Caco-2 (cell line): ENCODE results near the gene ZNF133. TPM values are rescaled to one million over a fixed set of nuclear protein-coding genes. Genes with fewer than 3 reads are reported as not detected.
A peak's percentile ranks its signal among the peaks of the same experiment; 100 is the strongest.

ENCODE experiments used
- BruUV-seq: library from RNA; stranded (reverse); fragments of 400-500 nt; replicated peaks from 2 replicates; lab custom pipeline; 2021; lab: Mats Ljungman, UMichigan
- CTCF ChIA-PET: fragments of 300-600 bp; sonication (Branson Sonifier 250); formaldehyde crosslinking; loops from one replicate; lab custom pipeline; 2022; ENCODE audit warnings: antibody characterized with exemption; lab: Charles Lee
- POLR2A ChIA-PET: fragments of 300-600 bp; sonication (Branson Sonifier 250); formaldehyde crosslinking; loops from one replicate; lab custom pipeline; 2022; ENCODE audit warnings: antibody characterized with exemption; lab: Charles Lee
- DNase-seq, 2 experiments: peaks; one replicate each; pipeline versions ENCODE4 v3.0.0 to v3.0.0-alpha.2; 2020 to 2022
- H3K27me3 ChIP-seq: replicated peaks from 2 replicates; pipeline ENCODE4 v1.6.0; 2011; ENCODE audit warnings: low read length; ENCODE audit not compliant: control insufficient read depth, insufficient read depth
- H3K36me3 ChIP-seq: 2 replicates; pipeline ENCODE4 v1.5.1; 2011; ENCODE audit warnings: low read length; ENCODE audit not compliant: control insufficient read depth, insufficient read depth
- H3K4me1 ChIP-seq: fragments of 250-450 bp; sonication (Bioruptor Pico); 2 replicates; pipeline ENCODE4 v1.5.1; 2020; ENCODE audit warnings: mild to moderate bottlenecking
- H3K4me3 ChIP-seq: 2 replicates; pipeline ENCODE4 v1.5.1; 2011; ENCODE audit warnings: low read depth, mild to moderate bottlenecking, control low read depth, low read length
- H3K9me3 ChIP-seq: fragments of 250-450 bp; sonication (Bioruptor Pico); 2 replicates; pipeline ENCODE4 v1.5.1; 2020; ENCODE audit warnings: mild to moderate bottlenecking, moderate library complexity
- H3K27ac Mint-ChIP-seq: one replicate; pipeline ENCODE4 v1.8.0; 2022; ENCODE audit warnings: mixed read lengths; ENCODE audit not compliant: unreplicated experiment
- H3K27me3 Mint-ChIP-seq: one replicate; pipeline ENCODE4 v1.8.0; 2022; ENCODE audit warnings: mixed read lengths; ENCODE audit not compliant: insufficient read depth, unreplicated experiment
- H3K36me3 Mint-ChIP-seq: one replicate; pipeline ENCODE4 v1.8.0; 2022; ENCODE audit warnings: mild to moderate bottlenecking, mixed read lengths; ENCODE audit not compliant: insufficient read depth, unreplicated experiment
- H3K4me1 Mint-ChIP-seq: one replicate; pipeline ENCODE4 v1.8.0; 2022; ENCODE audit warnings: low read depth, mixed read lengths; ENCODE audit not compliant: unreplicated experiment
- H3K4me3 Mint-ChIP-seq: one replicate; pipeline ENCODE4 v1.8.0; 2022; ENCODE audit warnings: mild to moderate bottlenecking, moderate library complexity, mixed read lengths; ENCODE audit not compliant: unreplicated experiment
- H3K9me3 Mint-ChIP-seq: one replicate; pipeline ENCODE4 v1.8.0; 2022; ENCODE audit warnings: mixed read lengths; ENCODE audit not compliant: unreplicated experiment
- intact Hi-C: fragments of 100-400 bp; cut with micrococcal nuclease; formaldehyde crosslinking; loops from one replicate; pipeline ENCODE4 v1.10.0; 2022; ENCODE audit not compliant: unreplicated experiment
- total RNA-seq: library from RNA; stranded (reverse); gene quantifications from 2 replicates; pipeline ENCODE4 v1.2.3, GENCODE V29; 2022
- TF ChIP-seq, protein P1 (sequence below), 2 experiments: fragments of 200-600 bp in 1 of 2; IDR thresholded peaks; 1 replicate in 1 of 2; 2 replicates in 1 of 2; pipeline versions ENCODE4 v1.5.1 to v1.8.0; 2011 to 2022; ENCODE audit warnings: antibody characterized with exemption in 1 of 2, control low read depth in 1 of 2, inconsistent platforms in 1 of 2, low read depth in 1 of 2, low read length in 1 of 2, mild to moderate bottlenecking in 1 of 2, moderate library complexity in 1 of 2; ENCODE audit not compliant: insufficient read depth in 1 of 2, severe bottlenecking in 1 of 2, unreplicated experiment in 1 of 2

Gene ZNF133
- total RNA-seq, 1 experiment from 2014 or later: 14.8 TPM

DNA sequence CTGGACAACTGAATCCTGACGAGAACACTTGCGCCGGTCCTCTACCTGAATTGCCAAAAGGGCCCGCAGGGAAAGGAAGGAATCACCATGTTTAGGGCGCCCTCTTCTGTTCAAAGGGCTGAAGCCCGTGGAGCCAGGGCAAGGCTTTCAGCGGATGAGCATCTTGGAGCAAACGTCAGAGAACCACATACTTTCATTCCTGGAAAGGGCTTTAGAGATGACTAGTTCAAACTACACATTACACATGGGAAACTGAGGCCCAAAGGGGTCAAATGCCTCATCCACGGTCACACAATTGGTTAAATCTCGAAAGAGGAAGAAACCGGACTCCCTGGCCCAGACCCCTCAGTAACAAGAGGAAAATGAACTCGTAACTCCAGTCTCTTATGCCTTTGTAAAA, 11.5 kb upstream of the ZNF133 start:
- intact Hi-C loops: loop anchor here (5.0 to 10.0 kb wide), 3 partner anchors 85 to 275 kb away; partner anchors contain the start of gene OVOL2

DNA sequence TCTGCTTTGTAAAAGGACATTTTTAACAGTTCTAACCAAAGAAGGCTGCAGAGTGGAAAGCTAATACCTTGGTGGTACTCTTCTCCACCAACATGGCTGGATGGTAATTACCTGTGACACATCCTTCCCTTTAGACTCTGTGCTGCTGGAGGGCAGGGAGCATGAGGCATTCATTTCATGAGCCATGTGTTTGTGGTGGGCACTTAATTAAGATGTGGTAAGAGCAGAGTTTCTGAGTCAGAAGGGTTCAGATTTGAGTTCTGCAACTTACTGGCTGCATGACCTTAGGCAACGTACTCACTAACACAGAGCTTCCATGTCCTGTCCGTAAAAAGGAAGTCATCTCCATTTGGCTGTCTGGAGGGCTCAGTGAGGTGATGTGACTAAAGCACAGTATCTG, 9.1 kb upstream of the ZNF133 start:
- H3K9me3 Mint-ChIP-seq: peaks cover 6% of the 10 kb centered on the region
- intact Hi-C loops: loop anchor here (5.0 to 10.0 kb wide), 3 partner anchors 87 to 277 kb away; partner anchors contain the start of gene OVOL2
- H3K27me3 ChIP-seq: no peaks in the 10 kb centered on the region
- H3K4me3 Mint-ChIP-seq: no peak overlapping the region
- H3K27ac Mint-ChIP-seq: no peak overlapping the region
- POLR2A ChIA-PET: no interaction called here
- H3K36me3 Mint-ChIP-seq: no peaks in the 10 kb centered on the region
- H3K9me3 ChIP-seq: peaks cover 3% of the 10 kb centered on the region; the same call in 1 of the 2 replicates
- H3K36me3 ChIP-seq: no peaks in the 10 kb centered on the region
- DNase-seq: no peak
- BruUV-seq: no TSS peak
- no peaks in the 10 kb centered on the region for H3K4me1 Mint-ChIP-seq
- no peaks in the 10 kb centered on the region for H3K4me1 ChIP-seq
- CTCF ChIA-PET: no interaction called here
- TF ChIP-seq, protein P1, sequence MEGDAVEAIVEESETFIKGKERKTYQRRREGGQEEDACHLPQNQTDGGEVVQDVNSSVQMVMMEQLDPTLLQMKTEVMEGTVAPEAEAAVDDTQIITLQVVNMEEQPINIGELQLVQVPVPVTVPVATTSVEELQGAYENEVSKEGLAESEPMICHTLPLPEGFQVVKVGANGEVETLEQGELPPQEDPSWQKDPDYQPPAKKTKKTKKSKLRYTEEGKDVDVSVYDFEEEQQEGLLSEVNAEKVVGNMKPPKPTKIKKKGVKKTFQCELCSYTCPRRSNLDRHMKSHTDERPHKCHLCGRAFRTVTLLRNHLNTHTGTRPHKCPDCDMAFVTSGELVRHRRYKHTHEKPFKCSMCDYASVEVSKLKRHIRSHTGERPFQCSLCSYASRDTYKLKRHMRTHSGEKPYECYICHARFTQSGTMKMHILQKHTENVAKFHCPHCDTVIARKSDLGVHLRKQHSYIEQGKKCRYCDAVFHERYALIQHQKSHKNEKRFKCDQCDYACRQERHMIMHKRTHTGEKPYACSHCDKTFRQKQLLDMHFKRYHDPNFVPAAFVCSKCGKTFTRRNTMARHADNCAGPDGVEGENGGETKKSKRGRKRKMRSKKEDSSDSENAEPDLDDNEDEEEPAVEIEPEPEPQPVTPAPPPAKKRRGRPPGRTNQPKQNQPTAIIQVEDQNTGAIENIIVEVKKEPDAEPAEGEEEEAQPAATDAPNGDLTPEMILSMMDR (IDR thresholded peaks at IDR 0.05; ENCODE audit: insufficient read depth in 1 of 2, low read depth in 1 of 2, low read length in 1 of 2, severe bottlenecking in 1 of 2, unreplicated experiment in 1 of 2): no peak
- H3K4me3 ChIP-seq: no peak overlapping the region
- H3K27me3 Mint-ChIP-seq: peaks cover 6% of the 10 kb centered on the region

More for the DNA sequence above, 11.5 kb upstream of the ZNF133 start:
- H3K4me3 Mint-ChIP-seq: no peak overlapping the region
- no peaks in the 10 kb centered on the region for H3K9me3 ChIP-seq
- peak; percentile 85 to 88 for DNase-seq
- H3K36me3 Mint-ChIP-seq: no peaks in the 10 kb centered on the region
- no peaks in the 10 kb centered on the region for H3K27me3 ChIP-seq
- no peaks in the 10 kb centered on the region for H3K36me3 ChIP-seq
- H3K27me3 Mint-ChIP-seq: peaks cover 6% of the 10 kb centered on the region
- H3K4me1 Mint-ChIP-seq: peaks cover 8% of the 10 kb centered on the region
- TF ChIP-seq, protein P1 (IDR thresholded peaks at IDR 0.05; ENCODE audit: insufficient read depth in 1 of 2, low read depth in 1 of 2, low read length in 1 of 2, severe bottlenecking in 1 of 2, unreplicated experiment in 1 of 2): peak; percentile 86 to 94
- BruUV-seq: no TSS peak
- H3K27ac Mint-ChIP-seq: no peak overlapping the region
- H3K4me3 ChIP-seq: no peak overlapping the region
- H3K9me3 Mint-ChIP-seq: no peaks in the 10 kb centered on the region
- POLR2A ChIA-PET: no interaction called here
- H3K4me1 ChIP-seq: no peaks in the 10 kb centered on the region
- CTCF ChIA-PET: interaction anchor here (0.6 kb wide), 1 partner anchor 282 kb away, joined by 3 read pairs; no protein-coding TSS in a partner anchor

DNA sequence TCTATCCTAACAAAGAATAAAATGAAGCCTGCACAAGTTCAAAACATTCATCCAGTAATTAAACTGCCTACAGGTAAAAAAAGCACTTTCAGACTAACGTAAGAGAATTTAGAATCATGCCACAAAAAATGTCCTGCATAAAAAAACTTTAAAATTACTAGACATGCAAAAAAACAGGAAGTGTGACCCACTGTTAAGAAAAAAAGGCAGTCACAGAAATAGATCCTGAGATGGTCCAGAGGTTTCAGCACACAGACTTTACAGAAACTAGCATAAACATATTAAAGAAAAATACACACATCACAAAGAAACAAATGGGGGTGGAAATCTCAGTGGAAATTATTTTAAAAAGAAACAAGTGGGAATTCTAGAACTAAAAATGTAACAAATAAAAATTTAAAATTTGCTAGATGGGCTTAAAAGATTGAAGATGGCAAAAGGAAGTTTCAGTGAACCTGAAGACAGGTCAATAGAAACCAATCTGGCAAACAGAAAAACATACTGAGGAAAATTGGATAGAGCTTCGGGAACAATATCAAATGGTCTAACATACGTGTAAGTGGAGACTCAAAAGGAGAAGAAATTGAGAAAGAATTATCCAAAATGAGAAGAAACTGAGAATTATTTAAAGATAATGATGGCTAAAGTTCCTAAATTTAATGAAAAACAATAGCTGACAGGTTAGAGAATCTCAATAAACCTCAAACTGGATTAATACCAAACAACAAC, 3.4 kb upstream of the ZNF133 start:
- no peak for DNase-seq
- Histone ChIP-seq H3K27me3 (no peaks in the 10 kb centered on the region), H3K9me3 (peaks cover 19% of the 10 kb centered on the region; the same call in 1 of the 2 replicates), H3K36me3 (0 out of 2 replicates have a peak, but pooled peaks cover 1% of the 10 kb centered on the region), H3K4me1 (0 out of 2 replicates have a peak, but pooled peaks cover 13% of the 10 kb centered on the region), H3K4me3 (no peak overlapping the region)
- no TSS peak for BruUV-seq
- ChIA-PET CTCF (no interaction called here), POLR2A (interaction anchor here (0.6 kb wide), 1 partner anchor 13 kb away, joined by 3 read pairs; no protein-coding TSS in a partner anchor)
- peaks cover 30% of the 10 kb centered on the region for H3K9me3 Mint-ChIP-seq
- TF ChIP-seq, protein P1 (IDR thresholded peaks at IDR 0.05; ENCODE audit: insufficient read depth in 1 of 2, low read depth in 1 of 2, low read length in 1 of 2, severe bottlenecking in 1 of 2, unreplicated experiment in 1 of 2): no peak
- no peak overlapping the region for H3K27ac Mint-ChIP-seq
- H3K27me3 Mint-ChIP-seq: peaks cover 6% of the 10 kb centered on the region
- H3K36me3 Mint-ChIP-seq: peaks cover 10% of the 10 kb centered on the region
- H3K4me3 Mint-ChIP-seq: no peak overlapping the region
- peaks cover under 1% of the 10 kb centered on the region for H3K4me1 Mint-ChIP-seq
- intact Hi-C loops: loop anchor here (5.0 kb wide), 1 partner anchor 102 kb away; no protein-coding TSS in a partner anchor
